ENCODE results near the gene PAPLN.

PAPLN gene

DNA sequence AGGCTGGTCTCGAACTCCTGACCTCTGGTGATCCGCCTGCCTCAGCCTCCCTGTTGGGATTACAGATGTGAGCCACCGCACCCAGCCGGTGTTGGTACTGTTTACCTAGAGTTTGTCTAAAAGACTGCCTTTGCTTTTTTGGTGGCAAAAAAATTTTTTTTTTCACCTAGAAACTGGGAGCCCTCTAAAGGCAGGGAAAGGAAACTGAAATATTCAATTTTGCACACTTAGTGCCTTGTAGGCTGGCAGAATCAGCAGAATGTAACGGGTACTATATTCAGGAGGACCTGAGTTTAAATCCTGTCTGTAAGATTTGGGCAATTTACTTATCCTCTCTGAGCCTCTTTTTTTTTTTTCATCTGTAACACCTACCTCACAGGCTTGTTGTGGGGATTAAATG is 43.6 kb downstream of the PAPLN start:
- ChIA-PET POLR2A (ENCODE audit: low non-redundant PET) (no interaction called here), CTCF (interaction anchor here (0.9 kb wide), 1 partner anchor 482 kb away, joined by 4 read pairs; no protein-coding TSS in a partner anchor)
- TF ChIP-seq, protein P1, sequence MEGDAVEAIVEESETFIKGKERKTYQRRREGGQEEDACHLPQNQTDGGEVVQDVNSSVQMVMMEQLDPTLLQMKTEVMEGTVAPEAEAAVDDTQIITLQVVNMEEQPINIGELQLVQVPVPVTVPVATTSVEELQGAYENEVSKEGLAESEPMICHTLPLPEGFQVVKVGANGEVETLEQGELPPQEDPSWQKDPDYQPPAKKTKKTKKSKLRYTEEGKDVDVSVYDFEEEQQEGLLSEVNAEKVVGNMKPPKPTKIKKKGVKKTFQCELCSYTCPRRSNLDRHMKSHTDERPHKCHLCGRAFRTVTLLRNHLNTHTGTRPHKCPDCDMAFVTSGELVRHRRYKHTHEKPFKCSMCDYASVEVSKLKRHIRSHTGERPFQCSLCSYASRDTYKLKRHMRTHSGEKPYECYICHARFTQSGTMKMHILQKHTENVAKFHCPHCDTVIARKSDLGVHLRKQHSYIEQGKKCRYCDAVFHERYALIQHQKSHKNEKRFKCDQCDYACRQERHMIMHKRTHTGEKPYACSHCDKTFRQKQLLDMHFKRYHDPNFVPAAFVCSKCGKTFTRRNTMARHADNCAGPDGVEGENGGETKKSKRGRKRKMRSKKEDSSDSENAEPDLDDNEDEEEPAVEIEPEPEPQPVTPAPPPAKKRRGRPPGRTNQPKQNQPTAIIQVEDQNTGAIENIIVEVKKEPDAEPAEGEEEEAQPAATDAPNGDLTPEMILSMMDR (conservative IDR thresholded peaks at IDR 0.05; ENCODE audit: low read depth) = no peak
- H3K27ac ChIP-seq = no peak overlapping the region
- no peak for DNase-seq (ENCODE audit: low spot score)

DNA sequence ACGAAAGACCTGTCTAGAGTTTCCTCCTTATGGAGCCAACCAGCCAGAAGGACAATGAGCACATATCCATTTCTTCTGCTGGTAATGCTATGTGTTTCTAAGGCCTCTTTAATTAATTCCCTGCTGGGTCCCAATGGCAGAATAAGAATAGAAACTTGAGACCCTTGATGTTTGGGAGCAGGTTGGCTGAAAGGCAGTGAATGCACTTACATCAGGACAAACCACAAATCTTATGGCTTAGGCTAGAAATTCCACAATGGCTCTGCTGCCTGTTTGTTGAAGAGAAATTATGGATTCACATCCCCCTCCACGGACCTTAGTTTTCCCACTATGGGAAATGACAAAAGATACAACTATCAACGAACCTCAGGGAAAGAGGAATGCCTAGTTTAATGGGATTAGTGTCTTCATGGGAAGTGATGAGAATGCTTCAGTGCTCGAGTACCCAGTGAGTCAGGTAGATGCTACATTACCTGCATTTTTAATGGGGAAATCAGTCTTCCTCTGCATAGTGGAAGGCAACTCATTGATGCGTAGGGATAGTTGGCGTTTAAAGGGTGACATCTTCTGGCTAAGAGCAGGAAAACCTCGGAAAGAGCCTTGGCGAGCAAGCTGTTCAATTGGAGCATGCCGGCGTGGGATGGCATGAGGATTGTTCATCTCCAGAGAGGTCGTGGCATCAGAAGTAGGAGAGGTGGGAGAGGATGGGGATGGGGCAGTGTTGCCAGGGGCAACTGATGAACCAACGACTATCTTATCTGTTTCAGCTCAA is 46.5 kb downstream of the PAPLN start:
- ChIA-PET POLR2A (ENCODE audit: low non-redundant PET) (no interaction called here), CTCF (interaction anchor here (0.6 kb wide), 1 partner anchor 119 kb away, joined by 4 read pairs; no protein-coding TSS in a partner anchor)
- TF ChIP-seq, protein P1 (conservative IDR thresholded peaks at IDR 0.05; ENCODE audit: low read depth) = no peak; the same call in 1 of the 2 replicates
- no peak for DNase-seq (ENCODE audit: low spot score)
- H3K27ac ChIP-seq = no peak overlapping the region

DNA sequence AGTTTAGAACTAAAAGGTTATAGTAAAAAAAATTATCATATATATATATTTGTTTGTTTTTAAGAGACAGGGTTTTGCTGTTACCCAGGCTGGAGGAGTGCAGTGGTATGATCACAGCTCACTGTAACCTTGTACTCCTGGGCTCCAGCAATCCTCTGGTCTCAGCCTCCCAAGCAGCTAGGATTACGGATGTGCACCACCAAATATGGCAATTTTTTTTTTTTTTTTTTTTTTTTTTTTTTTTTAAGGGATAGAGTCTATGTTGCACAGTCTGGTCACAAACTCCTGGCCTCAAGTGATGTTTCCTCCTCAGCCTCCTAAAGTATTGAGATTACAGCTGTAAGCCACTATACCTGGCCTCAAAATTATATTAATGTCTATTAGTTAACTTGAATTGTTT is 48.7 kb downstream of the PAPLN start:
- TF ChIP-seq, protein P1 (conservative IDR thresholded peaks at IDR 0.05; ENCODE audit: low read depth) = no peak
- DNase-seq (ENCODE audit: low spot score) = no peak
- no peak overlapping the region for H3K27ac ChIP-seq
- ChIA-PET CTCF (interaction anchor here (0.6 kb wide), 1 partner anchor 113 kb away, joined by 3 read pairs; no protein-coding TSS in a partner anchor), POLR2A (ENCODE audit: low non-redundant PET) (no interaction called here)

DNA sequence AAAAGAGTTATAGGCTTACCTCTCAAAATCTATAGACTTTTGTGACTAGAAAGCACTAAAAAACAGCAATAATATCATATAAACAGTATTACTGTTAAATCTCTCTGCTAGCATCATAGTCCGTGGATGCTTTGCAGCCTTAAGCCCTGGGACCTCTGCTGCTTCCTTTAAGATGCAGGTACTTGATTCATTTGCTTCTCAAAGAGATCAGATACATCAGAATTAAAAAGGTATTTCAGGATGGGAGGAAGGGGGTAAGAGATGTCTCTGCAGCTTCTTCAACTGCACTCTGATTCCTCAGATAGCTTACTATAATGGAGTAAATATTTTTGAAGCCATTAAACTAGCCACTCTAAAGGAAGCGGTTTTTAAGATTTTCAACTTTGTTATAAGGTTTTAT is 49.3 kb downstream of the PAPLN start:
- ChIA-PET CTCF (no interaction called here), POLR2A (ENCODE audit: low non-redundant PET) (no interaction called here)
- H3K27ac ChIP-seq = no peak overlapping the region
- TF ChIP-seq, protein P1 (conservative IDR thresholded peaks at IDR 0.05; ENCODE audit: low read depth) = no peak
- no peak for DNase-seq (ENCODE audit: low spot score)

DNA sequence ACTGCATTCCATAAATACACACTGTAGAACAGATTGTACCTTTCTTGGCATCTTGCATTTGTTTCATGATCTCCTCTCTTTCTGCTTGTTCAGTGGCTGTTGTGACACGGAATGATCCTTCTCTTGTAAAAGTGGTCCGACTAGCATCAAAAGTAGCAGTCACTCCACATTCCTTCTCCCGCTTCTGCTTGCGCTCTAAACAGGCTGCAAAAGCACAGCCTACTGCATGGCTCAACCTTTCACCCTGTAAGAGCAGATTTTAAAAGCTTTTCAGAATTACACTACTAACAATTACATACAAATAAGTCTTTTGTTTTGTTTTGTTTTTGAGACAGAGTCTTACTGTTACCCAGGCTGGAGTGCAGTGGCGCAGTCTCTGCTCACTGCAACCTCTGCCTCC is 49.8 kb downstream of the PAPLN start:
- DNase-seq (ENCODE audit: low spot score) = no peak
- TF ChIP-seq, protein P1 (conservative IDR thresholded peaks at IDR 0.05; ENCODE audit: low read depth) = no peak
- ChIA-PET POLR2A (ENCODE audit: low non-redundant PET) (no interaction called here), CTCF (no interaction called here)
- no peak overlapping the region for H3K27ac ChIP-seq

DNA sequence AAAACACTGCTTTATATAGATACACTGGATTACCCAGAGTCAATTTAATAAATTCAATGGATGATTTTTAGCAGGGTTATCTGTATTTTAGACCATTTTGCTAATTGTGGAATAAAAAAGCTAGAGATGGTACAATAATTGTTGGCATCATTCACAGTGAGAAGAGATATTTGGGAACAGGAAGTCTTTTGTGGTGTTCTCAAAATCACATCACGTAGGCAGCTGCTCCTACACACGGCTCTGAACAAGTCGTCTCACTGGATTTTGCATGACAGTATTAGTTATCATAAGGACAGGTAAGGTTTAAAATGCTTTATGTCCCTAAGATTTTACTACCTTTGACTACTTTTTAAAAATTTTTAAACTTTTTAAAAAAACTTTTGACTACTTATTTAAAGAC is 52.0 kb downstream of the PAPLN start:
- DNase-seq (ENCODE audit: low spot score) = no peak
- TF ChIP-seq, protein P1 (conservative IDR thresholded peaks at IDR 0.05; ENCODE audit: low read depth) = no peak
- H3K27ac ChIP-seq = no peak overlapping the region
- ChIA-PET POLR2A (ENCODE audit: low non-redundant PET) (no interaction called here), CTCF (interaction anchor here (0.7 to 1.1 kb wide), 2 partner anchors 9 to 346 kb away, joined by 5 to 7 read pairs; no protein-coding TSS in a partner anchor)

Data from RWPE1 (cell line).